HG03457 (cell line): ENCODE measurements around the gene GUCA2A.

Source experiments
- ATAC-seq: cut with Tn5 transposase; IDR thresholded peaks from one replicate; pipeline ENCODE4 v1.9.1; 2021; ENCODE audit warnings: moderate number of reproducible peaks; ENCODE audit not compliant: unreplicated experiment

The GUCA2A gene

GRCh38 chr1:42155362-42155761 lies 9.2 kb downstream of the GUCA2A start:
- ATAC-seq: no peak

- no peak for ATAC-seq
Observed at GRCh38 chr1:42154685-42155084, 9.9 kb downstream of the GUCA2A start.

DNA sequence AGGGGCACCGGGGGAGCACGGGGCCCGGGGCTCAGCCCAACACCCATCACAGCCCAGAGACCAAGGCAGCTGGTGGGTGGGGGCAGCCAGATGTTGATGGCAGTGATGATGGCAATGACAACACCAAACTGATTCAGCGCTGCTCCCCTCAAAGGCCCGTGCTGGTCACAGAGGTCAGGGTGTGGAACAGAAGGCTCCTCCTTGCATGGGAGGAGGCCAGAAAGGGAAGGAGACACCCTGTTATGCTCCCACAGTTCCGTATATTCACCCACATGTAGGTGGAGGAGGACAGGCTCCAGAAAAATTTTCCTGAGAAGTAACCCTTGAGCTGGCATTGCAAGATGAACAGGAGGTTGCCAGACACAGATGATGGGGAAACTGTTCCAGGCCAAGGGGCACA lies 10.9 kb downstream of the GUCA2A start:
- no peak for ATAC-seq

- ATAC-seq: no peak
Observed at GRCh38 chr1:42152907-42153600, 11.5 kb downstream of the GUCA2A start, which contains the start of gene GUCA2B. Gene GUCA2B, plus strand, starts transcription at chr1:42153410. Its CDS starts 41 bp downstream, at chr1:42153451.

GRCh38 chr1:42152119-42152518 lies 12.4 kb downstream of the GUCA2A start:
- ATAC-seq: no peak

- no peak for ATAC-seq
Observed at GRCh38 chr1:42150651-42151050, 13.9 kb downstream of the GUCA2A start.

DNA sequence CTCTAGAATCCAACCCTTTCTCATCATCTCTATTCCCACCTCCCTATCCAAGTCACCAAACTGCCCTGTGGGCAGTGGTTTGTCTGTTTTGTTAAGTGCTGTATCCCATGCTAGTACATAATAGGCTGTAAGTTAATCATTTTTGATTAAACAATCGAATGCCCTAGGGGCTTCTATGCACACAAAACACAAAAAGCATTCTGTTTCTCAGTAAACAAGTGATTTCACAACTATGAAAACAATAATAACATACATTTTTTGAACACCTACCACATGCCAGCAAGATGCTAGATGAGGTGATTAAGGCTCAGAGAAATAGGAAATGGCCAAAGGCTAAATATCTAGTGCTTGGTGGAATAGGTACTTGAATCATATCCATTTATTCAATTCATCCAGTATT lies 16.4 kb downstream of the GUCA2A start:
- ATAC-seq: no peak

GRCh38 chr1:42146626-42147320 lies 17.8 kb downstream of the GUCA2A start:
- ATAC-seq: no peak

- ATAC-seq: no peak
Observed at GRCh38 chr1:42145764-42146625, 18.6 kb downstream of the GUCA2A start.

DNA sequence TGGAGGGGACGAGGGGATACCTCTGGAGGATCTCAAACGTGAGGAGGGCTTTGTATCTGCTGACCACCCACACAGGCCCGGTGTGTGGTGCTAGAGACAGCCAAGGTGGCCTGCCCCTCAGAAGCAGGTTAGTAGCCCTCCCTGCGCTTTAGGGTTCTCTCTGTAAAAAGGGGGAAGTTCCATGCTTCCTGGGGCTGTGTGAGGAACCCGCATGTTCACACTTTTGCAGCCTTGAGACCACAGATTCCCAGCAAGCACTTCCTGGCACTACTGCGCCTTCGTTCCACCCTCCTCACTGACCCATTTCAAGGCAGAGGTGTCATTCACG lies 19.2 kb downstream of the GUCA2A start:
- no peak for ATAC-seq

DNA sequence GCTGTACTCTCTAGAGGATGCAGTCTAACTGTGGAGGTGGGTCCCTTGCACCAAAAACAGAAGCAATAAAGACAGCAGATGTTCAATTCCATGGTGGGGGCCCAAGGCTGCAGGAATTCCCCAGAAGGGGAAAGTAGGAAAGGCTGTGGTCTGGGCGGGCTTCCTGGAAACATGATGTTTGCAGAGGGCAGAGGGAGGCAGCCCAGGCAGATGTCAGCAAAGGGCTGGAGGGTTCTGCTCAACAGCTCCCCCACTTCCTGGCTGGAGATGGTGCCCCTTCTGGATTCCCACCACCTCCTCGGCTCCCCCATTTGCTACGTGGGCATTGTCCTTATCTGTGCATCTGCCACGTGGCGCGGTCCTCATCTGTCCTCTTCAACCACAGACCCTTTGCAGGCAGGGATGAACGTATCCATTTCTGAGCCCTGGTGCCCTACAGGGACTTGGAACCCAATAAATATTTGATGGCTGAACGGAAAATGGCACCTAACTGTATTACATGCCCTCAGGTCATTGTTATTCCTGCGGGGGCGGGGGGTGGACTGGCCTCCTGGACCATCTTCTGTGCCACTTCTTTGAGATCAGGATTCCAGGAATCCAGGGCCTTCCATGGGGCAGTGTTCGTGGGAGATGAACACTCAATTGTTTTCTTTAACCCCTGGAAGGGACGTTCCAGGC lies 19.7 kb downstream of the GUCA2A start:
- no peak for ATAC-seq

- ATAC-seq: no peak
Observed at GRCh38 chr1:42143896-42144710, 20.4 kb downstream of the GUCA2A start.

DNA sequence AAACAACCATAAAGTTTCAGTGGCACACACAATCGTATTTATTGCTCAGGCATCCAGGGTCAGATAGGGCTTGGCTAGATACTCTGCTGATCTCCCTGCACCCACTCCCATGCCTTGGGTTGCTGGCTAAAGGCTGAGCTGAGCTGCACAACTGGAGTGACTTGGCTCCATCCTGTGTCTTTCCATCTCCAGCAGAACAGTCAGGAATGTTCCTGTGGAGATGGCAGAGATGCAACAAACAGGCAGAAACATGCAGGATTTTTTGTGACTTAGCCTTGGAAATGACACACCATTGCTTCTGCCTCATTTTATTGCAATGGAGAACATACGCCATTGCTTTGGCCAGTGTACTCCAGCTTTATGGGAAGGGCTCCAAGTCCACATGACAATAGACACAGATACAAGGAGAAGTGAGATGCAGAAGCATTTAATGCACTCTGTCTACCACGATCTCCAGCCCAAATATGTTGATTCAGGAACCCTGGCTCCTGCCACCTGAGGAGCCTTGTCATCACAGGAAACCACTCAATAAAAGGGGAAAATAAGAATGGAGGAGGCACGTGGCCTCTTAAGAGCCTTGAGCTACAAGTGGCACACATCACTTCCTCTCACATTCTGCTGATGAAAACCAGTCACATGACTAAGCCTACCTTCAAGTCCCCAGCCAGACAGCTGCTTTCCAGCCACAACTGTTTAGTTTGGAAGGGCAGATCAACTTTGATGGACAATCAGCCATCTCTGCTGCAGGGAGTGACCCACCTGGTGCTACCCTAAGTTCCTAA lies 21.5 kb downstream of the GUCA2A start:
- ATAC-seq: no peak

GRCh38 chr1:42141978-42142377 lies 22.6 kb downstream of the GUCA2A start:
- no peak for ATAC-seq

DNA sequence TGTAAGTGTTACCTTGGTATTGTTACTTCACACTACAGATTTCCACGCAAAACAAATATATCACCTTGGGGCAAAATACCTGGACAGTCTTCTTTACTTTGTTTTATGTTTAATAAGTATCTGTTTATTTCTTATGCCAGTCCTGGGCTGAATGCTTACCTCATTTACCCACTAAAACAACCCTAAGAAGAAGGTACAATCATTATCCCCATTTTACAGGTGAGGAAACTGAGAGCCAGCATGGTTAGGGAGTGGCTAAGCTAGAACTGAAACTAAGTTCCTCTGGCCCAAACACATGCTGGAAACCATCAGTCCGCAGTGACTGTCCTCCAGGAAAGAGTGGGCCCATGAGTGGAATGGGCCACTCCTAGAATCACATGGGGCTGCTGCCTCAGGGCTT lies 24.4 kb downstream of the GUCA2A start:
- ATAC-seq: no peak

DNA sequence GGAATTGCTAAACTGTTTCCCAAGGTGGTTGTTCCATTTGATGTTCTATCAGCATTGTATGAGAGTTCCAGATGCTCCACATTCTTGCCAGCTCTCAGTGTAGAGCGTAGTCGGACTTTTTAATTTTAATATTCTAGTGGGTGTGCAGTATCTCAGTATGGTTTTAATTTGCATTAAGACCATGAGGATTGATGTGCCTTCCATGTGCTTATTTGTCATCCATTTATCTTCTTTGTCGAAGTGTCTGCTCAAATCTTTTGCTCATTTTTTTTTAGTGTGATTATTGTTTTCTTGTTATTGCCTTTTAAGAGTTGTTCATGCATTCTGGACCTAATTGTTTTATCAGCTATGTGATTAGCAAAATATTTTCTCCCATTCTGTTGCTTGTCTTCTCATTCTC lies 25.1 kb downstream of the GUCA2A start:
- no peak for ATAC-seq

DNA sequence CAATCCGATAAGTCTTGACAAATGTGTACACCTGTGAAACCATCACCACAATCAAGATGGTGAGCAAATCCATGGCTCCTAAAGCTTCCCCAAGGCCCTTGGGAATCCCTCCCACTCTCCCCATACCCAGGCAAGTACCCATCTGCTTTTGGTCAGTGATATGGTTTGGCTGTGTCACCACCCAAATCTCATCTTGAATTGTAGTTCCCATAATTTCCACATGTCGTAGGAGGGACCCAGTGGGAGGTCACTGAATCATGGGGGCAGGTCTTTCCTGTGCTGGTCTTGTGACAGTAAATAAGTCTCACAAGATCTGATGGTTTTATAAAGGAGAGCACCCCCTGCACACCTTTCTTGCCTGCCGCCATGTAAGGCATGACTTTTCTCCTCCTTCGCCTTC lies 26.0 kb downstream of the GUCA2A start:
- no peak for ATAC-seq

- no peak for ATAC-seq
Observed at GRCh38 chr1:42137766-42138165, 26.8 kb downstream of the GUCA2A start.

- ATAC-seq: no peak
Observed at GRCh38 chr1:42136466-42136865, 28.1 kb downstream of the GUCA2A start.

DNA sequence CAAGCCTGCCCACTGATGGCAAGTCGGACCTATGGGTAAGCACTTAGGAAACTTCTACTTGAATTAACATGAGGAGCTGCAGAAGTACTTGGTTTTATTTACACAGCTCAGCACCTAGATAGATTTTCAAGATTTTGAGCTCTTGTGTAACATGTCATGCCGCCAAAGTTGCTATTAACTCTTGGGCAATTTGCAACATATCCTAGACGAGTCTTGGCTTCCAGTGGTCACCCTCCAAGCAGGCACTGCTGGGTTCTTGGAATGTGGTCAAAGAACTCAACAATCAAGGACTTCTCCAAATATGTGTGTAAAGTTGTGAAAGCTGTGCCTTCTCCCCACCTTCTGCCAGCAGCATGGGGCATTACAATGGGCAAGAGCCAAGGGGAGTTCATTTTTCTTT lies 29.1 kb downstream of the GUCA2A start:
- no peak for ATAC-seq
